Progenitor cell of endocrine pancreas (in vitro differentiated cells): ENCODE results near the gene SPTBN2. TPM values are rescaled to one million over a fixed set of nuclear protein-coding genes. Genes with fewer than 3 reads are reported as not detected.
A peak's percentile ranks its signal among the peaks of the same experiment; 100 is the strongest.

ENCODE experiments used
- DNase-seq: peaks from one replicate; pipeline ENCODE4 v3.0.0; 2021; ENCODE audit warnings: low spot score; ENCODE audit not compliant: unreplicated experiment
- H3K27ac Mint-ChIP-seq: 2 replicates; pipeline ENCODE4 v1.8.0; 2021; ENCODE audit warnings: mild to moderate bottlenecking, moderate library complexity, mixed read lengths
- H3K27me3 Mint-ChIP-seq: 2 replicates; pipeline ENCODE4 v1.8.0; 2021; ENCODE audit warnings: mixed read lengths
- H3K36me3 Mint-ChIP-seq: 2 replicates; pipeline ENCODE4 v1.8.0; 2022; ENCODE audit warnings: mixed read lengths; ENCODE audit not compliant: insufficient read depth
- H3K4me1 Mint-ChIP-seq: 2 replicates; pipeline ENCODE4 v1.8.0; 2021; ENCODE audit warnings: low read depth, mixed read lengths
- H3K4me3 Mint-ChIP-seq: 2 replicates; pipeline ENCODE4 v1.8.0; 2021; ENCODE audit warnings: low read depth, mild to moderate bottlenecking, moderate library complexity, mixed read lengths
- H3K9me3 Mint-ChIP-seq: 2 replicates; pipeline ENCODE4 v1.8.0; 2021; ENCODE audit warnings: low read depth, mixed read lengths
- total RNA-seq: library from RNA; stranded (reverse); gene quantifications from 2 replicates; pipeline ENCODE4 v1.2.1, GENCODE V29; 2021
- TF ChIP-seq, protein P1 (sequence below): fragments of 200-600 bp; sonication (generic); IDR thresholded peaks from one replicate; pipeline ENCODE4 v1.5.0; 2021; ENCODE audit warnings: antibody characterized with exemption, mild to moderate bottlenecking; ENCODE audit not compliant: unreplicated experiment

The SPTBN2 gene
- total RNA-seq, 1 donor from 2014 or later: 54.0 TPM

DNA sequence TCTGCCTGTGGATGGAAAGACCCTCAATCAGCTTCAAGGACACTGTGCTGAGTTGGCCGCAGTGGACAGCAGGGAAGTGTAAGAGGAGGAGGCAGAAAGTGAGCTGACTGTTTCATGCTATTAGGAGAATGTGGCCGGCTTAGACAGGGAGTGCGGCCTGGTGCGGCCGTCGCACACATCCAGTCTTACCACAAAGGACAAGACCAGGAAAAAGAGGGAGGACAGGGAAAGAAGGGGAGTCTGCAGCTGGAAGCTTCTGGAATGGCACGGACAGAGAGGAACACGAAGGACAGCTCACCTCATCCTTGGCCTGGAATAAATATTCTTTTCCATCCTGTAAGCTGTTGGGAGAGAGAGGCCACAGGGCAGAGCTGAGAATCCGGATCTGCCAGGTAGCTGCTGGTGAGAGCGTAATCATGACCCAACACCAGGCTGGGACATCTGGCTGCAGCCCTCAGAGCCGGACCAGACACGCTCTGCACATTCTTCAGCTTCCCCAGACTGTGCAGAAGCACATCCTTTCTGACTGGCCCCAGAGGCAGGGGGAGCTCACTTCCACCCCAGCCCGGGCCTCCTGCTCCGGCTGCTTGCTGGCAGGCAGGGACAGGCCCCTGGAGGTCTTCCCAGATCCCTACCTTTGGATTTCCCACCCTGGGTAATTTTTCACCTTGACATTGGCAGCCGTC lies 42.8 kb downstream of the SPTBN2 start:
- H3K9me3 Mint-ChIP-seq: no peaks in the 10 kb centered on the region
- peaks cover 19% of the 10 kb centered on the region for H3K36me3 Mint-ChIP-seq
- H3K27ac Mint-ChIP-seq: peak overlapping the region; percentile 77
- TF ChIP-seq, protein P1, sequence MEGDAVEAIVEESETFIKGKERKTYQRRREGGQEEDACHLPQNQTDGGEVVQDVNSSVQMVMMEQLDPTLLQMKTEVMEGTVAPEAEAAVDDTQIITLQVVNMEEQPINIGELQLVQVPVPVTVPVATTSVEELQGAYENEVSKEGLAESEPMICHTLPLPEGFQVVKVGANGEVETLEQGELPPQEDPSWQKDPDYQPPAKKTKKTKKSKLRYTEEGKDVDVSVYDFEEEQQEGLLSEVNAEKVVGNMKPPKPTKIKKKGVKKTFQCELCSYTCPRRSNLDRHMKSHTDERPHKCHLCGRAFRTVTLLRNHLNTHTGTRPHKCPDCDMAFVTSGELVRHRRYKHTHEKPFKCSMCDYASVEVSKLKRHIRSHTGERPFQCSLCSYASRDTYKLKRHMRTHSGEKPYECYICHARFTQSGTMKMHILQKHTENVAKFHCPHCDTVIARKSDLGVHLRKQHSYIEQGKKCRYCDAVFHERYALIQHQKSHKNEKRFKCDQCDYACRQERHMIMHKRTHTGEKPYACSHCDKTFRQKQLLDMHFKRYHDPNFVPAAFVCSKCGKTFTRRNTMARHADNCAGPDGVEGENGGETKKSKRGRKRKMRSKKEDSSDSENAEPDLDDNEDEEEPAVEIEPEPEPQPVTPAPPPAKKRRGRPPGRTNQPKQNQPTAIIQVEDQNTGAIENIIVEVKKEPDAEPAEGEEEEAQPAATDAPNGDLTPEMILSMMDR: no peak
- H3K27me3 Mint-ChIP-seq: no peaks in the 10 kb centered on the region
- no peak overlapping the region for H3K4me3 Mint-ChIP-seq
- H3K4me1 Mint-ChIP-seq: no peaks in the 10 kb centered on the region
- DNase-seq: no peak

DNA sequence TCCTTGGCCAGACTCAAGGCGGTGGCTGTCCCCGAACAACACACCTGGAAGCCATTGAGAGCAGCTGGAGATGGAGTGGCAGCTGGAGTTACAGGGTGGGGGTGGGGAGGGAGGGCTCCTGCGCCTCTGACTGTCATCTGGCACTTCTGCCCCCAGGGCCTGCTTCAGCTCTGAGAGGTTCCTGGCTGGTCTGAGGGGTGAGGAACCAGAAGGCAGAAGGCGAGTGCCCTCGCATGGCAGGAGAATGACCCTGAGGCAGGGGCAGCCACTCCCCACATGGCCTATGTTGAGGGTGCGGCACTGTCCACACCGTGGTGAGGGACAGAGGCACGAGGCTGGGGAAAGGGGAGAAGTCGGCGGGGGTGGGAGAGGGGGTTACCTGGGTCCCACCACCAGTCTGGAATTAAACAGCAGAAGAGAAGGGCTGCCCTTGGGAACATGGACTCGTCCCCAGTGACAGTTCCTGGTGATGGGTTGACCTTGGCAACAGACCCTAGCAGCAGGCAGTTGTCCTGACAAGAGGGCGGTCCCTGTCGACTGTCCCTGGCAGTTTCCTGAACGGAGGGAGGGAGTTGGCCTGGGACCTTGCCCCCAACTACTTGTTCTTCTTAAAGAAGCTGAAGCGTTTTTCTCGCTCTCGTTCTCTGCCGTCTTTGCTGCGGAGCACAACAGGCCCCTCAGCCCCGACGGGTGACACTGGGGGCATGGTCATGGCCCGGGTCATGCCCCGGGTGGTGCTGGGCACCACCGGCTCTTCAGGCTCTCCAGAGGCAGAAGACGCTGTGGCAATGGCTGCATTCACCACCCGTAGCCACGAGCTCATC lies 43.5 kb downstream of the SPTBN2 start:
- Mint-ChIP-seq H3K27me3 (no peaks in the 10 kb centered on the region), H3K9me3 (no peaks in the 10 kb centered on the region), H3K36me3 (peaks cover 19% of the 10 kb centered on the region), H3K27ac (peak overlapping the region; percentile 77), H3K4me1 (no peaks in the 10 kb centered on the region), H3K4me3 (no peak overlapping the region)
- DNase-seq: no peak
- TF ChIP-seq, protein P1: no peak

DNA sequence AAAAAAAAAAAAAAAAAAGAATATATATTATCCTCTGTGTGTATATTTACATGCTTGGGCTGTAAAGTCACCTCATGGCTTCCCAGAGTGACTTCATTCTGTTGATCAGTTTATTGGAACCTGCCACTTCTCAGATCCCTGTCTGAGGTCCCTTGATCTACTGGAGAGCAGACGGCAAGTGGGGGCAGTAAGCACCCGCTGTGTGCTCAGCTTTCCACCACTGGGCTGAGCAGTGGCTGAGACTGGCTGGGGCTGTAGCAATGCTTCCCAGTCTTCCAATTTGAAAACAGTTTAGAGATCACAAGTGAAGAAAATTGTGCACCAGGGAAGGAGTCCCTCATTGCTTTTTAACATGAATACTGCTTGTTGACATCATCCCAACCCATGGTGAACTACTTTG lies 44.4 kb downstream of the SPTBN2 start:
- H3K36me3 Mint-ChIP-seq: peaks cover 19% of the 10 kb centered on the region
- H3K27ac Mint-ChIP-seq: no peak overlapping the region
- no peak for DNase-seq
- TF ChIP-seq, protein P1: no peak
- H3K4me3 Mint-ChIP-seq: no peak overlapping the region
- no peaks in the 10 kb centered on the region for H3K27me3 Mint-ChIP-seq
- H3K4me1 Mint-ChIP-seq: no peaks in the 10 kb centered on the region
- H3K9me3 Mint-ChIP-seq: no peaks in the 10 kb centered on the region

DNA sequence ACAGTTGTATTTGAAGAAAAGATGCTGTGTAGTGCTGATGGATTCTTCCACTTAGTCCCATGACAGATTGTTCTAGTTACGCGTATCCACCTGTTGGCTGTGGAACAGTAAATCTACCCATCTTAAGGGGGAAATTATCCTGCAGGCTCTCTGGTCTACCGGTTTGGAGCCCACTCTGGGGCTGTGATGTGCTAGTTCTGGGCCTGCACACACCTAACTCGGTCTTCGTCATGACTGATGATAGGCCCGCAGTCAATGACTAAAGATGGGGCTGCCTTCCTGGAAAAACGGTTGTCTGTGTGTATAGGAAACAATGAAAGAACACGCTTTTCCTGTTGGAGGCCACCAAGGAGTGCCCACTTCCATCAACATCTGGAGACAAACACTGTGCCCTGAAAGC lies 45.1 kb downstream of the SPTBN2 start:
- no peaks in the 10 kb centered on the region for H3K4me1 Mint-ChIP-seq
- H3K27me3 Mint-ChIP-seq: no peaks in the 10 kb centered on the region
- H3K36me3 Mint-ChIP-seq: peaks cover 17% of the 10 kb centered on the region
- no peak overlapping the region for H3K27ac Mint-ChIP-seq
- H3K9me3 Mint-ChIP-seq: no peaks in the 10 kb centered on the region
- no peak for DNase-seq
- no peak overlapping the region for H3K4me3 Mint-ChIP-seq
- TF ChIP-seq, protein P1: no peak

DNA sequence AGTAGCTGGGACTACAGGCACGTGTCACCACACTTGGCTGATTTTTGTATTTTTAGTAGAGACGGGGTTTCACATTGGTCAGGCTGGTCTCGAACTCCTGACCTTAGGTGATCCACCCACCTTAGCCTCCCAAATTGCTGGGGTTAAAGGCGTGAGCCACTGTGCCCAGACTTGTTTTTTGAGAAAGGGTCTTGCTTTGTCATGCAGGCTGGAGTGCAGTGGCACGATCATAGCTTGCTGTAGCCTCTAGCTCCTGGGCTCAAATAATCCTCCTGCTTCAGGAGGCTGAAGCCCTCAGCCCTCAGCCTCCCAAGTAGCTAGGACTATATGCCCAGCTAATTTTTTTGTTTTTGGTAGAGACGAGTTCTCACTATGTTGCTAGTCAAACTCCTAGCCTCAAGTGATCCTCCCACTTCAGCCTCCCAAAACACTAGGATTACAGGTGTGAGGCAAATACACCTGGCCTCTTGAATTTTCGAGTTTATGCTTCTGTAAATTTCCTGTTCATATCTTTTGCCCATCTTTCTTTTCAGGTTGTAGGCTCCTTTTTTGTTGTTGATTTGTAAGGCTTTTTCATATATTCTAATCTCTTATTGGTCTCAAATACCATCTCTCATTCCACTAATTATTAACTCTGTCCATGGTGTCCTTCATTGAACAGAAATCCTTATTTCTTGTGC lies 47.9 kb downstream of the SPTBN2 start:
- H3K4me3 Mint-ChIP-seq: no peak overlapping the region
- H3K27me3 Mint-ChIP-seq: no peaks in the 10 kb centered on the region
- peaks cover 11% of the 10 kb centered on the region for H3K4me1 Mint-ChIP-seq
- no peak overlapping the region for H3K27ac Mint-ChIP-seq
- TF ChIP-seq, protein P1: no peak
- no peaks in the 10 kb centered on the region for H3K9me3 Mint-ChIP-seq
- DNase-seq: no peak
- peaks cover 16% of the 10 kb centered on the region for H3K36me3 Mint-ChIP-seq
